Measurements from ENCODE around the gene CPEB2. TPM values are rescaled to one million over a fixed set of nuclear protein-coding genes. Genes with fewer than 3 reads are reported as not detected.

Gene CPEB2
- total and polyA plus RNA-seq, 10 of the 15 experiments (the other 5 are each of a cell fraction or from before 2014, with no cell fraction given) = 0.73 to 8.3 (median 3.7) TPM

GRCh38 chr4:15043226-15043625 lies 40.9 kb downstream of the CPEB2 start:
- intact Hi-C loops (cut with micrococcal nuclease; ENCODE audit: unreplicated experiment) (no loop called here), in situ Hi-C loops (cut with MboI) (no loop called here)
- Histone ChIP-seq H3K4me3 (no peak overlapping the region), H3K4me1 (ENCODE audit: control insufficient read depth, insufficient read depth, low read length) (no peaks in the 10 kb centered on the region), H3K27me3 (replicated peaks in 1 of 2; ENCODE audit: control insufficient read depth in 2 of 2, insufficient read depth in 2 of 2, low read length in 1 of 2) (no peaks in the 10 kb centered on the region), H3K27ac (ENCODE audit: control insufficient read depth, insufficient read depth) (no peak overlapping the region), H3K9ac (ENCODE audit: control insufficient read depth, insufficient read depth, low read length) (no peak overlapping the region), H3K36me3 (ENCODE audit: control insufficient read depth in 2 of 2, insufficient read depth in 2 of 2, low read length in 1 of 2) (no peaks in the 10 kb centered on the region; a peak in 1 of 4 replicates), H3K79me2 (ENCODE audit: control insufficient read depth, insufficient read depth, low read length) (no peaks in the 10 kb centered on the region), H3K9me3 (replicated peaks; ENCODE audit: control insufficient read depth, insufficient read depth, low read length) (no peaks in the 10 kb centered on the region), H4K20me1 (ENCODE audit: control insufficient read depth, insufficient read depth) (no peaks in the 10 kb centered on the region), H3K4me2 (ENCODE audit: control insufficient read depth, insufficient read depth) (no peak overlapping the region), H2AFZ (ENCODE audit: control insufficient read depth, low read depth, low read length) (no peak overlapping the region)
- FAIRE-seq (no peak), DNase-seq (ENCODE audit: low read depth, low spot score) (no peak), ATAC-seq (no peak)
- CTCF ChIA-PET = no interaction called here
- SMC1A ChIA-PET (ENCODE audit: uncharacterized antibody, unreplicated experiment) = interaction anchor here (0.8 to 1.2 kb wide), 3 partner anchors 9 to 36 kb away, joined by 3 to 4 read pairs (median 3); no protein-coding TSS in a partner anchor
- 65% methylated on average over 3 of the region's 3 CpGs for WGBS (ENCODE audit: insufficient coverage, insufficient replicate concordance, low lambda C conversion rate, missing lambda C conversion rate)
- POLR2A ChIA-PET = no interaction called here
- RAD21 ChIA-PET (ENCODE audit: unreplicated experiment) = no interaction called here
- no TSS peak for BruUV-seq (replicated peaks)
- TF ChIP-seq USF1 (IDR thresholded peaks at IDR 0.05; ENCODE audit: borderline replicate concordance, extremely low read length, insufficient read depth, low read depth, low read length) = no peak
- peak in 1 of 3 experiments; percentile 11; a peak in 1 of 6 replicates for TF ChIP-seq CTCF (IDR thresholded peaks at IDR 0.05 in 2 of 3, conservative IDR thresholded peaks at IDR 0.05 in 1 of 3; ENCODE audit: control insufficient read depth in 2 of 3, extremely low read depth in 1 of 3, insufficient read depth in 1 of 3, low read depth in 3 of 3, low read length in 3 of 3)

- 100% methylated on average over 1 of the region's 1 CpG for WGBS (ENCODE audit: insufficient coverage, insufficient replicate concordance, low lambda C conversion rate, missing lambda C conversion rate)
- no TSS peak for BruUV-seq (replicated peaks)
- Histone ChIP-seq H3K4me3 (no peak overlapping the region), H3K36me3 (ENCODE audit: control insufficient read depth in 2 of 2, insufficient read depth in 2 of 2, low read length in 1 of 2) (no peaks in the 10 kb centered on the region; a peak in 1 of 4 replicates), H4K20me1 (ENCODE audit: control insufficient read depth, insufficient read depth) (no peaks in the 10 kb centered on the region), H3K4me1 (ENCODE audit: control insufficient read depth, insufficient read depth, low read length) (no peaks in the 10 kb centered on the region), H3K4me2 (ENCODE audit: control insufficient read depth, insufficient read depth) (no peak overlapping the region), H3K27me3 (replicated peaks in 1 of 2; ENCODE audit: control insufficient read depth in 2 of 2, insufficient read depth in 2 of 2, low read length in 1 of 2) (no peaks in the 10 kb centered on the region), H3K79me2 (ENCODE audit: control insufficient read depth, insufficient read depth, low read length) (no peaks in the 10 kb centered on the region), H3K9me3 (replicated peaks; ENCODE audit: control insufficient read depth, insufficient read depth, low read length) (no peaks in the 10 kb centered on the region), H3K27ac (ENCODE audit: control insufficient read depth, insufficient read depth) (no peak overlapping the region), H3K9ac (ENCODE audit: control insufficient read depth, insufficient read depth, low read length) (no peak overlapping the region), H2AFZ (ENCODE audit: control insufficient read depth, low read depth, low read length) (no peak overlapping the region)
- in situ Hi-C loops (cut with MboI) = no loop called here
- FAIRE-seq (no peak), DNase-seq (ENCODE audit: low read depth, low spot score) (no peak), ATAC-seq (no peak)
- RAD21 ChIA-PET (ENCODE audit: unreplicated experiment) = no interaction called here
- SMC1A ChIA-PET (ENCODE audit: uncharacterized antibody, unreplicated experiment) = interaction anchor here (1.2 kb wide), 1 partner anchor 36 kb away, joined by 3 read pairs; no protein-coding TSS in a partner anchor
- intact Hi-C loops (cut with micrococcal nuclease; ENCODE audit: unreplicated experiment) = no loop called here
- POLR2A ChIA-PET = no interaction called here
- CTCF ChIA-PET = no interaction called here
- TF ChIP-seq MLLT1 (IDR thresholded peaks at IDR 0.05) = no peak
- TF ChIP-seq PML (IDR thresholded peaks at IDR 0.05; ENCODE audit: low read length) = no peak
- no peak for TF ChIP-seq MYC (IDR thresholded peaks at IDR 0.05; ENCODE audit: insufficient read depth, insufficient read length, insufficient replicate concordance, low read length, severe bottlenecking)
- no peak for TF ChIP-seq JUNB (IDR thresholded peaks at IDR 0.05)
- no peak for TF ChIP-seq ZNF384 (IDR thresholded peaks at IDR 0.05; ENCODE audit: borderline replicate concordance, low read depth, low read length)
- no peak for TF ChIP-seq RAD51 (IDR thresholded peaks at IDR 0.05)
- no peak for TF ChIP-seq PKNOX1 (IDR thresholded peaks at IDR 0.05)
- no peak for TF ChIP-seq IRF4 (IDR thresholded peaks at IDR 0.05; ENCODE audit: low read depth, low read length)
- TF ChIP-seq TARDBP (IDR thresholded peaks at IDR 0.05; ENCODE audit: borderline replicate concordance) = no peak
Observed at GRCh38 chr4:15043922-15044321, 41.6 kb downstream of the CPEB2 start.

All from GM12878 (cell line).